B cell (primary cell): ENCODE data around the gene RAB4A.

ENCODE experiments used
- EZH2 ChIP-seq: IDR thresholded peaks from 2 replicates; pipeline ENCODE4 v1.6.1; 2012; ENCODE audit warnings: borderline replicate concordance, low read depth, mild to moderate bottlenecking, moderate library complexity, low read length; ENCODE audit not compliant: insufficient read depth, poor library complexity, severe bottlenecking
- TF ChIP-seq, protein P1 (sequence below): fragments of 200-600 bp; IDR thresholded peaks from one replicate; pipeline ENCODE4 v1.8.0; 2022; ENCODE audit warnings: antibody characterized with exemption, mild to moderate bottlenecking

DNA sequence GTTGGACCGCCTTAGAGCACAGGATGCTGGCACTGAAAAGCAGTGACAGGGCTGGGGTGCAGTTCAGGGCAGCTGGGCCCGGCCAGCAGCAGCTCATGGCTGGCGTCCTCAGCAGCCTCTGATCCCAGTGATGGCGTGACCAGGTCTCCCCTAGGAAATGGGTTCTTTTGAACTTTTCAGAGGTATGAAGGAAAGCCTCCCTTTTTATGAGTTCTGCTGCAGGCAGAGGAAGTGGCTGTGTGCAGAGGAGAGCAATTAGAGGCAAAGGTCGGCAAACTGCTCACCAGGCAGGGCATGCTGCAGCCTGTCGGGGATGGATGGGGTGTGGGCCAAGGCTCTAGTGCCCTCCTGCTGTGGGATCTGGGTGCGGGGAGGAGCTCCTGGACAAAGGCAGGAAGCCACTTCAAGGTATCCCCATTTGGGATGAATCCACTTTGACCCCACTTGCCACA is 45.6 kb upstream of the RAB4A start:
- TF ChIP-seq, protein P1, sequence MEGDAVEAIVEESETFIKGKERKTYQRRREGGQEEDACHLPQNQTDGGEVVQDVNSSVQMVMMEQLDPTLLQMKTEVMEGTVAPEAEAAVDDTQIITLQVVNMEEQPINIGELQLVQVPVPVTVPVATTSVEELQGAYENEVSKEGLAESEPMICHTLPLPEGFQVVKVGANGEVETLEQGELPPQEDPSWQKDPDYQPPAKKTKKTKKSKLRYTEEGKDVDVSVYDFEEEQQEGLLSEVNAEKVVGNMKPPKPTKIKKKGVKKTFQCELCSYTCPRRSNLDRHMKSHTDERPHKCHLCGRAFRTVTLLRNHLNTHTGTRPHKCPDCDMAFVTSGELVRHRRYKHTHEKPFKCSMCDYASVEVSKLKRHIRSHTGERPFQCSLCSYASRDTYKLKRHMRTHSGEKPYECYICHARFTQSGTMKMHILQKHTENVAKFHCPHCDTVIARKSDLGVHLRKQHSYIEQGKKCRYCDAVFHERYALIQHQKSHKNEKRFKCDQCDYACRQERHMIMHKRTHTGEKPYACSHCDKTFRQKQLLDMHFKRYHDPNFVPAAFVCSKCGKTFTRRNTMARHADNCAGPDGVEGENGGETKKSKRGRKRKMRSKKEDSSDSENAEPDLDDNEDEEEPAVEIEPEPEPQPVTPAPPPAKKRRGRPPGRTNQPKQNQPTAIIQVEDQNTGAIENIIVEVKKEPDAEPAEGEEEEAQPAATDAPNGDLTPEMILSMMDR = no peak
- no peak for TF ChIP-seq EZH2
